HG03575 (cell line): ENCODE data around the gene FAM219B.

ENCODE experiments used
- ATAC-seq: cut with Tn5 transposase; IDR thresholded peaks from one replicate; pipeline ENCODE4 v1.9.1; 2021; ENCODE audit not compliant: unreplicated experiment, insufficient number of reproducible peaks, low FRiP score; ENCODE audit errors: extremely low read depth

FAM219B gene

DNA sequence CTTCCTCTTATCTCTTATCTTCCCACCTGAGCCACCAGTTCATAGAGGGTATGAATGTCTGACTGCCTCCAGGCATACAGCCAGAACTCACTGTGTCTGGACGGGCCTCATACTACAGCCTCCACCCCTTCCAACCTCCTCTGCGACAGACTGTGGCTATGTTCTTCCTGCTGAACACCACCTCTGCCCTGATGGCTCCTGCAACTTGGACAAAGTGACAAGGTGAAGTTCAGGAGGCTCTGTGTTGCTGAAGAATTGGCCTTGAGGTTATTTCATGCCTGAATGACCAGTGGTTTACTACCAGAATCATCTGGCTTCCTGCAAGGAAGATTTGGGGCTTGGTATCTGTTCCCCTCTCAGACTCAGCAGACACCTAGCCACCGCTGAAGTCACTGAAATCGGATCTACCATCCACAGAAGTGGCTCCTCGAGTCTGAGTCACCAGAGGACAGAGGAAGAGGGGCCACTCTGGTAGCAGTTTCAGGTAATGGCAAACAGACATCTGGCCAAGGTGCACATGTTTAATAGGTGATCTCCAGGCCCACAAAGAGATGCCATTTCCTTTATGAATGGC is 49.5 kb downstream of the FAM219B start:
- ATAC-seq = no peak

DNA sequence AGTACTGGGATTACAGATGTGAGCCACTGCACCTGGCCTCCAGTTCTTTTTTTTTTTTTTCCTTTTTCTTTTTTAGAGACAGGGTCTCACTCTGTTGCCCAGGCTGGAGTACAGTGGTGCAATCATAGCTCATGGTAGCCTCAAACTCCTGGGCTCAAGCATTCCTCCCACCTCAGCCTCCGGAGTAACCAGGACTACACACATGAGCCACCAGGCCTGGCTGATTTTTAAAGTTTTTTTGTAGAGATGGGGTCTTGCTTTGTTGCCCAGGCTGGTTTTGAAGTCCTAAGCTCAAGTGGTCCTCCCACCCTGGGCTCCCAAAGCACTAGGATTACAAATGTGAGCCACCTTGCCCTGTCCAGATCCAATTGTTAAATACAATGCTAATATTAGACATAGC is 50.1 kb downstream of the FAM219B start:
- ATAC-seq = no peak

DNA sequence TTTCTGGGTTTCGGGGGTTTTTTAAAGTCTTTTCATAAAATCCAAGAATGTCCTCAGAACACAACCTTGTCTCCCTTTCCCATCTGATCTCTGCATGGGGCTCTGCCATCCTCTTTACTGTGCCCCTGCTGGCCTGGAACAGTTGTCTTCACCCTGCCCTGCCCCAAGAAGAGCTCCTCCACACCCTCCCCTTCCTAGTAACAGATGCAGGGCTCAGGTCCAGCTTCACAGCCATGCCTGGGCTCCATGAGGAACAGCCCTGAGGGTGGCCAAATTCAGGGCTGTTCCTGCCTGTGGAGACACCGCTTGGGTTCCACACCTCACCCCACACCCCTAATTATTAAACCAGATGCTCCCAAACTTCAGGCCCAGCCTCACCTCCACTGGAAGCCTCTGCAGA is 50.8 kb downstream of the FAM219B start:
- ATAC-seq = no peak

DNA sequence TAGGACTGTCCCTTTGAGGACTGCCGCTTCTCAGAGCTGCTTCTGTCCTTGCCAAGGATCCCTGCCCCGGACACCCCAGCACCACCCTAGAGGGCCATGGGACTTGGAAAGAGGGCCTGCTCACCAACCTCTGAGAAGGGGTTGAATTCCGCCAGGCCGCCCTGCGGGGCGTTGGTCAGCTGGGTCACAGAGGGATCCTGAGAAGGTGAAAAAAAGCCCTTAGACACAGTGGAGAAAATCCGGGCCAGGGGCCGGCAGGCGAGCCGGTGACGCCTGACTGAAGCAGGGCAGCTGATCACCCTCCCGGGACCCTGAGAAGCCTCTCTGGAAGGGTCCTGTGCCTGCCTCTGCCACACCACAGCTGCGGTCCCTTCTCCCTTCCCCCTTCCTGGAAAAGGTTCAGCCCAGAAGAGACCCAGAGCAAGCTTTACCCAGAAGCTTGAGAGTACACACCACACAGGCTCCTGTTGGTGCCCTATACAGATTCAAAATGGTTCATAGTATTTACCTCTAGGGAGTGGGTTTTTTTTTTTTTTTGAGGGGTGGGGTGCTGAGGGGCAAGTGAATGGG is 52.1 kb downstream of the FAM219B start:
- ATAC-seq = no peak

DNA sequence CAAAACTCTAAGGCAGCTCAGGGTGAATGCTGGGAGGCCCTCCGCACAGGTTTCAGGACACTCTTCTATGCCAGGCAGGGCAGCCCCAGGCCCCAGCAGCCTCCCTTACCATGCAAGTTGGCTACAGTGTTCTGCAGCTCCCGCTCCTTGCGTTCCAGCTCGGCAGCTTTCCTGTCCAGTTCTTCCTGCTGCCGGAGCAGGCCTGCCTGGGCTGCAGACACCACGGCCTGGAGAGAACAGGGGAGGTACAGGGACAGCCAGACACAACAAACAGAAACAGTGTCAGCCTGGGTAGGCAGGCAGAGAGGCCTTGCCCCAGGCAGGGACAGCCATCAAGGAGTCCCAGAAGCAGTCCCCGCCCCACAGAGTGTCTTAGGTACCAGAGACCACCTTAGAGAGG is 54.7 kb downstream of the FAM219B start:
- no peak for ATAC-seq

DNA sequence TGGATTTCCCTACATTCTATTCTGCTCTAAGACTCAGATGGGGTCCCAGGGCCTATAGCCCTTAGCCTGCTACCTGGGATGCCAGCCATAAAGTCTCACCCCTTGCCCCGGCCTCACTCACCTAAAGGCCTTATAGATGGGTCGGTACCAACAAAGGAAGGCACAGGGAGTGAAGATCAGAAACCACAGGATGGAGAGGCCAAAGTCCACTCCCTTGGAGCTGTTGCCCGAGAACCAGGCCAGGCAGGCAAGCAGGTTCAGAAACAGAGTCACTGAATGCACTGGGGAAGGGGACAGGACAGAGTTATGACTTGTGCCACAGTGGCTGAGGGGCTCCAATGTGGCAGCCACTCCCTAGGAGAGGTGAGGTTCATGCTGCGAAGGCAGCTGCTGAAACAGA is 56.3 kb downstream of the FAM219B start:
- no peak for ATAC-seq
